ENCODE data around the gene MMRN2.
"Not testable (repeated sequence)": the region's sequence is repeated elsewhere in the genome, so short reads cannot be mapped to it uniquely, and the experiment has no call there.

Gene MMRN2

DNA sequence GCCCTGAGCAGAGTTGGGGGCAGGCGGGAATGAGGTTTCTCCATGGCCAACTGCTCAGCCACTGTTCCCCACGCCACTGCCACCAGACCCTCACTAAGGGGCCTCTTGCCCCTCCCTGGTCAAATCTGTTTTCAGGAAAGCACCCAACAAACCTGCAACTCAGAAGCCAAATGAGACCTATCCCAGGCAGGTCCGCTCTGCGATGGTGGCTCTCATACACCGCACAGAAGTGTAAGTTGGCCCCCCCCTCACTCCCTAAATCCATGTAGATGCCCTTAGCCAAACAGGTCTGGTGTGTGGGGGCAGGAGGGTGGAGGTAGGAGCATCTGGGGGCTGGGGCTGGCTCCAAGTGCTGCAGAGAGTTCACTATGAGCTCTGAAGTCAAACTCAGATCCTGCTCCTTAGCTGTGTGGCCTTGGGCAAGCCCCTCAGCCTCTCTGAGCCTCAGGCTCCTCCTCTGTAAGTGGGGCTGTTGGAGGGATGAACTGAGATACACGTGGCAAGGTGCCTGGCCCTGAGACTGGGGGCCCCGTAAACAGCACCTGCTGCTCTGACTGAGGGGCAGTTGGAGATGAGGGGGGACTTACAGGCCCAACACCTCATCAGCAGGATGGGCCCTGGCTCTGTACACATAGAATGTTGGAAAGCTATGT lies 1.1 kb downstream of the MMRN2 start:
- DNase-seq (ENCODE audit: low read depth): no peak

DNA sequence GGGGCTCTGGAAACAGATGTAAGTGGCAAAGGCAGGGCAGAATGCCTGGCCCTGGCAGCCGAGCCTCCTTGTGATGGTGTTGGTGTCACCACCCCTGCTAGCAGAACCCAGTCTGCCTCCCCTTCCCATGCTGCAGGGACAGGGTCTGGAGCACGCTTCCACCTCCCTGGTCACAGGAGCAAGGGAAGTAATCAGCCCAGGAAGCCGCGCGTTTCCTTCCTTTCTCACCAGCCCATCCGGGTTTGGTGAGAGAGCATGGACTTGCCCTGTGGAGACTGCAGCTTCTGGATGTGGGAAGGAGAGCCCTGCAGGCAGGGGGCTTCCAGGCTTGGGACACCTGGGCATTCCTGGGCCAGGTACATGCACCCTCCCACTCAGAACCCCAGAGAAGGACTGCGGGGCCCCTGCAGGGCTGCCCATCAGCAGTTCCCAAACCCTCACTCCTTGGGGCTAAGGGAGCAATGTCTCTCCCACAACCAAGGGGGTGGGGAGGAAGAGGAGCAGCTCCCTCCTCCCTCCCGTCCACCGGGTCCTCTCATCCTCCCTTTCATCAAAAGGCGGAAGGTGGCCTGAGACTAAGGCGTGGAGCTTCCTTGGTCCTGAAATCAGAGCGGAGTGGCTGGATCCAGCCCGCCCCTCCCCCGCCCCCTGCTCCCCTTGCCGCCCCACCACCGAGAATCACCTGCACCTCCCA lies 1.8 kb downstream of the MMRN2 start:
- DNase-seq (ENCODE audit: low read depth): no peak

DNA sequence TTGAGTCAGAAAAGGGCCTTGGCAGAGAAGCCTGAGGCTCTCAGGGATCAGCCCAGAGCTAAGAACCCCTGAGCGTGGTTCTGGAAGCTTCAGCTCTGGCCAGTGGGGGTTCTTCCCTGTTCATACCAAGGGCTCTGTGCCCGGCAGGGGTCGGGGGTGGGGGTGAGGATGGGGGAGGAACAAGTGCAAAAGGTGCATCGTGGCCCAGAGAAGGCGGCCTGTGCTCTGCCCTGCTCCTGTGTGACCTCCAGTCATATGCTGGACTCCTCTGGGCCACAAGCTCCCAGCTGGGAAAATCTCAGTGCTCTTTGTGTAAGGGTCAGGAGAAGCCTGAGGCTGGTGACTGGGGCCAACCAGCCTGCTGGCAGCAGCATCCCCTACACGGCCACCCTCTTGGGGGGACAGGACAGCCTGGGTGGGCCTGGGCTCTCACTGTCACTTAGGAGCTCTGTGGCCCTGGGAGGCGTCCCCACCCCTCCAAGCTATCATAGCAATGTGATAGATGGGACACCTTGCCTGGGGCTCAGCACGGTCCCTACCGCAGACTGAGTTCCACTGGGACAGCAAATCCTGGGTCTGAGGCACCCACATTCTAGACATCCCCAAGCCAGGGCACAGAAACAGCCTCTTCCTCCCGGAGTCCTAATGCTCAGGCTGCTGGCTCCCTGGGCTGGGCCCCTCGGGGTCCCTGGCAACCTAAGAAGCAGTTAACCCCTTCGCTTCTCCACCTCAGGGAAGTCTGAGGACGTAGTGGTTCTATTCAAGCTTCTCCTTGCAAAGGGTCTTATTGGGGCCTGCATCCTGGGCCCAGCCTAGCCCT lies 2.5 kb downstream of the MMRN2 start:
- no peak for DNase-seq (ENCODE audit: low read depth)

DNA sequence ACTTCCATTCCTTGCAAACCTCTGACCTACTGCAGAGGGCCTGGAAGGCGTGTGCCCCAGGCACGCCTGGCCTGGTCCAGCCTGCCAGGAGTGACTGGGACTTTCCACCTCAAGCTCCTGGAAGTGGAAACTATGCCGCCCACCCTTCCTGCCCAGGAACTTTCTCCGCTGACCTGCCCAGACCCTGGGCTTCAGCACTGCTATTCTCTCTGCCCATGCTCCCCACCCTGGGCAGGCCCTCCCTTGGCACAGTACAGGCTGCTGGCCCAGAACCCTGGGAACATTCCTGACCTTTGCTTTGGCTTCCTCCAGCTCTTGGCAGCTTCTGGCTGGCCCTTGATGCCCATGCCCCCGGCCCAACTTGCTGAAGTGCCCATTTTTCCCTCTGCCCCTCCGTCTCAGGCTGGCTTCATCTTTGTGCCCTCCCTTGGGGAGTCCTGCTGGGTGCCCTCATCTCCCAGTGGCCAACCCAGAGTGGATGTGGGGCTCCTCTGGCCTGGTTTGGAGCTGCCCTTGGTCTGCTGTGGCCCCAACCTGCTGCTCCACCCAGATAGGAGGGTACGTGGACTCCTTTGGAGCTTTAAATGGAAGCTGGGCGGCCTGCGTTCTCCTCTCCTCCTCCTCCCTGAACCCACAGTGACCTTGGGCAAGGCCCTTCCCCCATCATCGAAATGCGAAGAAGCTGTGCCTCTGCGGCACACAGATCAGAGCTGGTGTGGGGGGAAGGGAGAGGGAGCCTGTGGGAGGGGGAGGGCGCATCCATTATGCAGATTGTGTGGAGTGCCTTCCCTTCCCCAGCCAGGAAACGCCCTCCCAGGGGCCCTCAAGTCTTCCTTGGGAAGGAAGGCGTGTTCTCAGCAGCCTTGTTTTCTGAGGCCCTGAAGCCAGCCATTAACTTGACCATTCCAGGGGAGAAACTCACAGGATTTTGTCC lies 3.4 kb downstream of the MMRN2 start:
- no peak for DNase-seq (ENCODE audit: low read depth)

DNA sequence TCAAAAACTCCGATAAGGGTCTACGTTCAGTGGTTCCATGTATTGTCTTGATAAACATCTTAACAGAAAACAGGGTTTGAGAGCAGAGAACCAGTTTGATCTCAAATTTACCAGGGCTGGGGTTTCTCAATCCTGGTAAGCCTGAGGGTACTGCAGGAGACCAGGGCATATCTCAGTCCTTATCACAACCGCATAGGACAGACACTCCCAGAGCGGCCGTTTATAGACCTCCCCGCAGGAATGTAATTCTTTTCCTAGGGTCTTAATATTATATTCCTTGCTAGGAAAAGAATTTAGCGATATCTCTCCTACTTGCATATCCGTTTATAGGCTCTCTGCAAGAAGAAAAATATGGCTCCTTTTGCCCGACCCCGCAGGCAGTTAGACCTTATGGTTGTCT lies 4.7 kb downstream of the MMRN2 start:
- DNase-seq (ENCODE audit: low read depth): not testable (repeated sequence)

DNA sequence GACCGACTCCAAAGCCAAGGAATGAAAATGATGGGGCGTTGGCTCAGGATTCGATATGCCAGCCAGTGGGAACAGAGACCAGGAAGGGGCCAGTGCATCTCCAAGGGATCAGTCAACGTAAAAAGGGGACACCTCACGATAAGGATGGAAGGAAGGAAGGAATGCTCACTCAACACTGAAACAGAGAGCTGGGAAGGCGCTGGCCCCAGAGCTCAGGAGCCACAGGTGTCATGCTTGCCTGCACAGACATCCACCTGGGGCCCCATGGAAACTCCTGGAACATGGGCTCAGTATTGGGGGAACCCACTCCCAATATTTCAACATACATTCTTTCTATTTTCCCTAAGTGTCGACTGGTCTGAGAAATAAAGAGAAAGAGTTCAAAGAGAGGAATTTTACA lies 5.3 kb downstream of the MMRN2 start:
- no peak for DNase-seq (ENCODE audit: low read depth)

DNA sequence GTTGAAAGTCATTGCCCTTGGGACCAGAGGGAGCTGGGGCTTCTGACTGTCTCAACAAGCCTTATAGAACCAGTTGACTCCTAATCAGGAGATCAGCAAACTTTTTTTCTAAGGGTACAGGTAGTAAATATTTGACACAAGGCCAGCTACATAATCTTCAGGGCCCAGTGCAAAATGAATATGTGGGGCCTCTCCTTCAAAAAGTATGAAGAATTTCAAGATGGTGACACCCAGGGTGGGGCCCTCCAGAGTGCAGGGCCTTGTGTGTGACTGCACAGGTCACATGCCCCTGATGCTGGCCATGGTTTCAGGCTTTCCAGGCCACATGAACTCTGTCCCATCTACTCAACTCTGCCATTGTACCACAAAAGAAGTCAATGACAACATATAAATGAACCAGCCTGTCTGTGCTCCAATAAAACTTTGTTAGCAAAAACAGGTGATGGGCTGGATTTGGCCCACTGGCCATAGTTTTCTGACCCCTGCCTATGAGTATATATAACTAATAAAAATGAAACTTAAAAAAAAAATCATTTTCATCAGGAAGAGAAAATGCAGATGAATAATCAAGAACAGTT lies 6.1 kb downstream of the MMRN2 start:
- no peak for DNase-seq (ENCODE audit: low read depth)

DNA sequence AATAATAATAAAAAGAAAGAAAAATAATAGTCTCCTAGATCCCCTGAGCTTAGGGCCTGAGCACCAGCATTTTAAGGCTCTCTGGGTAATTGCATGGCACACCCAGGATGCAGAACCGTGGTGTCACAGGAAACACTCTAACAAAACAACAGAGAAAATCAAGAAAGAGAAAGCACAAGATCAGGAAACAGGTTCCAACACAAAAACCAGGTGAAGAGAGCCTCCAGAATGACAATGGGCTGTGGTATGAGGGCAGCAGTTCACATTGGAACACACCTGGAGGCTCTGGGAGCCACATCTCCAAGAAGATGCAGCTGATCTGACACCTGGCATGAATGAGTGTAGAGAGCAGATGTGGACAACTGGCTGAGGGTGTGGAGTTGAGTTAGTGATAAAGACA lies 7.1 kb downstream of the MMRN2 start:
- no peak for DNase-seq (ENCODE audit: low read depth)

DNA sequence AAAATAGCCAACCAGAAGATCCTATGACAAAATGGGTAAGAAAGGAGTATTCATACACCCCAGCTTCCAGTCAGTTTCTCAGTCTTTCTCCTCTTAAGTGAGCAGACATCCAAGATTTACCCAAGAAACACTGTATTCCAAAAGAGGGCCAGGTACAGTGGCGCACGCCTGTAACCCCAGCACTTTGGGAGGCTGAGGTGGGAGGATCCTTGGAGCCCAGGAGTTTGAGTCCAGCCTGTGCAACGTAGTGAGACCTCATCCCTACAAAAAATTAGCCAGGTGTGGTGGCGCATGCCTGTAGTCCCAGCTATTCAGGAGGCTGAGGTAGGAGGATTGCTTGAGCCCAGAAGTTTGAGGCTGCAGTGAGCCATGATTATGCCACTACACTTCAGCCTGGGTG lies 9.6 kb downstream of the MMRN2 start:
- not testable (repeated sequence) for DNase-seq (ENCODE audit: low read depth)

DNA sequence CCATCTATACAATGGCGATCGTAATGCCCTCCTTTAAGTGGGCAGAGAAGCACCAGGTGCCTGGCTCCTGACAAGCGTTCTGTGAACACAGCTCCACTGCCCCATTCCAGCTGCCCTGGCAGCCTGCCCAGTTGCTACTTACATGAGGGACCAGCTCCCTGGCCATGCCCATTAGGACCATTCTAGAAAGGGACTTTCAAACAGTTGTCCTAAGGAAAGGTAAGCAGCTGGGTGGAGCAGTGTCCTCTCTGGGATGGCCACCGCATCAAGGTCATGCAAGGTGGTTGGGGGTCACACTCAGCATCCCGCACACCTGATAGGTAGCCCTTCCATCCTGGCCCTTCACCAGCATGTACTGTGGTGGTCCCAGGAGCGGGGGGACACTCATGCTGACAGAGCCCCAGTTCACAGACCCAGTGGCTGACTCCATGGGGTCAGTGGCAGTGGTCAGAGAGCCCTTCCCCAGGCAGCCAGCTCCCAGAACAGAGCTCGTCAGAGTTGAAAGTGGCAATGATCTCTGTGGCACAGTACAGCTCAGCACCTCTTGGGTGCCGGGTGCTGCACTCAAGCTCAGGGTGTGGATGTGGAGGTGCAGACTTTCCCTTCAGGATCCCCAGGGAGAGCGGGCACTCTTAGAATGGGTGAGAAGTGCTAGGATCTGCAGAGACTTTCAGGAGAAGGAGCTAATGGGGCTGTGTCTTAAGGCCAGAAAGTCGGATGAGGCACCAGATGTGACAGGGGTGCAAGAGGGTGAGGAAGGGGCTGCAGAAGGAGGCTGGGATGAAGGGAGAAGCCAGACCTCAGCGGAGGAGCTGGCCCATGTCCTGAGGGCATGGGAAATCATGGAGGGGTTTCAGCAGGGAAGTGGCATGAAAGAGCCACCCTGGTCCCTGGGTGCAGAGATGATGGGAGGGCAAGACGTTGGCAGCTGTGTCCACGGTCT lies 10.9 kb downstream of the MMRN2 start:
- no peak for DNase-seq (ENCODE audit: low read depth)

DNA sequence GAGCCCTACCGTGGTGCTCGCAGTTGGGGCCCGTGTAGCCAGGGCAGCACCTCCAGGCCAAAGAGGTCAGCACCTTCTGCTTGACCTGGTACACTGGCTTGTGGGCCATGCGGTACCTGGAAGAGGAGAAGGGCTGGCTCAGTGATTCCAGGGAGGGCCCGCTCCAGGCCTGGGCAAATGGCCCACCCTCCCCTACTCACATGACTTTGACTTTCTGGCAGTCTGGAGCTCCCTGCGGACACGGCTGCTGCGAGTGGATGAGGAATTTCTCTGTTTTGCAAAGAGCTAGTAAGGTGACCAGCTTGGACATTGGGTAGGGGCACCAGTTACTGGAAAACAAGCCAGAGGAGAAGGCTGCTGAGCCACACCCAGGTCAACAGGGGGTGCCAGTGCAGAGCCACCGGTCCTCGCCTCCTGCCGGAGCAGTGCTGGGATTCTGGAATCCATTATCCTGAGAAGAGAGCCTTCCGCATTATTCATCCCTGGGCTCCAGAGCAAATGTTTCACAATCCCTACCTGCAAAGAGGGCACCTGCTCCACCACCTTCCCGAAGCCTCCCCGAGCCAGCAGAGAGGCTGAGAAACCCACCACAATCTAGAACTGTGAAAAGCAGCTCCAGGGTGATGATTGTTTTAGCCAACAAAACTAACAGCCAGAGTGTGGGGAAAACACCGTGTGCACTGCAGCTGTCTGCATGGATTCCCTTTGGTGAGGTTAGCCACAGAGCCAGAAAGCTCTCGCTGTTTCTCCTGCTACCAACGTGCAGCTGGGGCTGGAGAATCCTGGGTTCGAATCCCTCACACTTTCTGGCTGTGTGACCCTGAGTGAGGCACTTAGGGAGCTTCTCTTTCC lies 11.8 kb downstream of the MMRN2 start:
- no peak for DNase-seq (ENCODE audit: low read depth)

DNA sequence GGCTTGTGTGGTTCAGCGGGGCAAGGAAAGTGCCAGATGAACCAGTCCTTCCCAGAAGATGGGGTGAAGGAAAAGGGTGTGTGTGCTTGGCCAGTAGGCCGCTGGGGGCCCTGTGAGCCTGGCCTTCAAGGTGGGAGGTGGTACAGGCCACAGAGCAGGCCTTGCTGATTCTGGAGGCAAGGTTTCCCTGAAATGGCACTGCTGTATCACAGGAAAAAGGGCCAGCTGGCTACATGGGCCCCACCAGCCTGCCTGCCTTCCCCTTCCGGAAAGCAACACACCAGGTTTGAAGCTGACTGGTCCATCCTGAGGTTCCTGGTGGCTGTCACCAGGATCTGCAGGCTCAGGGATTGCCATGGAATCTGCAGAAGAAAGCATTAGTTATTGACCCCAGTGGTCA lies 12.5 kb downstream of the MMRN2 start:
- no peak for DNase-seq (ENCODE audit: low read depth)

DNA sequence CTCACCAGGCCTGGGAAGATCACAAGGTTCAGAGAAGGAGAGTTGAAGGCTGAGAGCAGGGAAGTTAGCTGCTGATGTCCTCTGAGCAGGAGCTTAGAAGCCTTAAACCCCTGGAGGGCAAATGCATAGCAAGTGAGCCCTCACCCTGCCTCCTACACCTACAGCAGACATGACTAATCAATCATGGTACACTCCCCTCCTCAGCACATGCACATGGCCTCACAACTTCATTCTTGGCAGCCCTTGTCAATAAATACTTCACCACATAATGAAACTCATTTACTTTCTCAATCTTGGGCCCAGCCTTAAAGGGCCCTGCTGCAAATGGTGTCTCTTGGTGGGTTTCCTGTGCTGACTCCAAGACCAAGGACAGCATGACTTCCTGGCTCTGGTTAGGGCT lies 12.9 kb downstream of the MMRN2 start:
- no peak for DNase-seq (ENCODE audit: low read depth)

DNA sequence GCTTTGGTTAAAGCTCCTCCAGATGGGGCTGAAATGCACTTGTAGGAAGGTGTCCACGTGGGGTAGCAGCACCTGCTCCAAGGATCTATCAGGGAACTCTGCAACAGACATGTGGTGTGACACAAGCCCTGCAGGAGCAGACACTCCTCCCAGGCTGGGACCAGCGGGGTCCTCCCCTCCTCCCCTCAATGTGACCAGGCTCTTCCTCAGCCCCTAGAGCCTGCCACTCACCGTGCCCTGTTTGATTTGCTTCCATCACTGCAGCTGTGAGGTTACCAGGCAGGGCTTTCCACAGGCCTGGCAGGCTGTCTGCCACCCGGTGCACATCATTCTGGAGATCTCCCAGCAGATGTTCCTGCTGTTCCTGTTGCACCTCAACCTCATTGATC lies 13.4 kb downstream of the MMRN2 start:
- DNase-seq (ENCODE audit: low read depth): no peak

DNA sequence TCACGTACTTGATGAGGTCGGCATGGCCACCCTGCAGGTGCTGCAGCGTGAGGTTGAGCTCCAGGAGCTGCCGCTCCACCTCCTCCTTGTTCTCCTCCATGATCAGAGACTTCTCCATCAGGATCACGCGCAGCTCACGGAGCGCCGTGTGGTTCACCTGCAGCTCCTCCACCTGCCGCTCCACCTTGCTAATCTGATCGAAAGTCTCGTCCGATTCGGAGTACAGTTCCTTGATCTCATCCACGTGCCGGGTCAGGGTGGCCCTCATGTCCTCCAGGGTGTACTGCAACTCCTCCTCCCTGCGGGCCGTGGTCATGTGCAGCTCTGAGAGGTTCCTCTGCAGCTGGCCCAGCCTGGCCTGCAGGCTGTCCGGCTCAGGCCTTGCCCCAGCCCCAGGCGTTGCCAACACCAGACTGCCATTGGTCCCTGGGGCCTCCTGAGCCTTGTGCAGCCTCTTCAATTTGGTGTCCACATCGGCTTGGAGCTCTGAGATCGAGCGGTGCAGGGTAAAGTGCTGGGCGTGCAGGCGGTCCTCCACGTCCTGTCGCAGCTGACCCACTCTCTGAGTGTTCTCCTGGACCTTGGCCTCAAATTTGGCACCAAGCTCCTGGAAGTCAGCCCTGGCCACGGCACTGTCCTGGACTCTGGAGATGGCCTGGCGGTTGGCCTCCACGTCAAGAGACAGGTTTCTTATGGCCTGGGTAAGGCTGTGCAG lies 13.9 kb downstream of the MMRN2 start:
- DNase-seq (ENCODE audit: low read depth): no peak

DNA sequence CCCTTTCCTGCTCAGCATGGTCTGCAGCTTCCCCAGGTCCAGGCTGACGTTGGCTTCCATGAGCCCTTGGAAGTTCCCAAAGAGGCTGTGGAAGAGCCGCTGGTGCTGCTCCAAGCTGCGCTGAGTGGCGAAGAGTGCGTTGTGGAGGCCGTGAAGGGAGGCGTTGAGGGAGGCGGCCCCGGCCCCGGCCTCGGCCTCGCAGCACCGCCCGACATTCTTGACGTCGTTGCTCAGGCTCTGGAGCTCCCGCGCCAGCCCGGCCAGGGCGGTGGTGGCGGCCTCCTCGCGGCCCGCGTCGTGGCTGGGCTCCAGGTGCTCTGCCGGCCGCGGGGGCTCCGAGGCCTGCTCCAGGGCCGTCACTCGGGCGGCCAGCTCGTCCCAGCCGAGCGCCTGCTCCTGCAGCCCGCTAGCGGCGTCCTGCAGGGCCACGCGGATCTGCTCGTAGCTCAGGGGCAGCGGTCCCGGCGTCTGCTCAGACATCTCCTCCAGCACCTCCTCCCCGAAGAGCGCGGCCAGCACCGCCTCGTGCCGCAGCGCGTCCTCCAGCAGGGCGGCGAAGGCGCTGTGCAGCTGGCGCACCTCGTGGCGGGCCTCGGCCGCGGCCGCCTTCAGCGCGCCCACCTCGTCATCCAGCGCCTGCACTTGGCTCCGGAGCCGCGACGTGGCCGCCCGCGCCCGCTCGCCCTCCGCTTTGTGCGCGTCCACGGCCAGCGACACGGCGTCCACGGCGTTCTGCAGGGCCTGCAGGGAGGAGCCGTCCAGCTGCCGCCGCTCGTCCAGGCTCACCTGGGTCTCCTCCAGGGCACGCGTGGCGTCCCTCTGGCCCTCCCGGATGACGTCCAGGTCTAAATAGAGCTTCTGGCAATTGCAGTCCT lies 14.7 kb downstream of the MMRN2 start:
- no peak for DNase-seq (ENCODE audit: low read depth)

DNA sequence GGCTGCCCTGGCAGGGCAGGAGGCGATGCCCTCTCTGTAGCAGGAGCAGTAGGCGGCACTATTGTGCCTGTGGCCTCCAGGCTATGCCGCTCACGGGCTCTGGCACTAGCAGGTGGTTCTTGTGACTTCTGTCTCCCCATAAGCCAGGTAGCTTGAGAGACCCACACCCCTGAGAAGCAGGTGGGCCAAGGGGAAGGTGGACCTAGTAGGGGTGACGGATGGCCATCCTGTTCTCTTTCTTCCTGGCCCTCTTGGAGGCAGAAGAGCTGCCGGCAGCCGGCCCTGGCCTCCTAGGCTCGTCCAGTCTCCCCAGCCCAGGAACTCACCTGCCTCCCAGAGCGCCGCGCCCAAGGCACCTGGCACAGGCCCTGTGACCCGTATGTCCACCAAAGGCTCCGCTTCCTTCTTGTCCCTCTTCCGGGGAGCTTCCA lies 15.4 kb downstream of the MMRN2 start:
- DNase-seq (ENCODE audit: low read depth): no peak

DNA sequence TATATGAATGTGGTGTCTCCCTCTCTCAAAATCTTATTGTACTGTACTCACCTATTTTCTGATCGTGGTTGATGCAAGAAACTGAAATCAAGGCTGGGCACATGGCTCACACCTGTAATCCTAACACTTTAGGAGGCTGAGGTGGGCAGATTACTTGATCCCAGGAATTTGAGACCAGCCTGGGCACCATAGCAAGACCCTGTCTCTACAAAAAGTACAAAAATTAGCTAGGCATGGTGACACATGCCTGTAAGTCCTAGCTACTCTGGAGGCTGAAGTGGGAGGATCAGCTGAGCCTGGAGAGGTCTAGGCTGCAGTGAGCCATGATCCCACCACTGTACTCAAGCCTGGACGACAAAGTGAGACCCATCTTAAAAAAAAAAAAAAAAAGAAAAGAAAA lies 16.0 kb downstream of the MMRN2 start:
- no peak for DNase-seq (ENCODE audit: low read depth)
